ENCODE measurements around the gene PLEK2. TPM values are rescaled to one million over a fixed set of nuclear protein-coding genes. Genes with fewer than 3 reads are reported as not detected.

Gene PLEK2
- total RNA-seq, 1 donor, result 2.5 TPM

- DNase-seq (ENCODE audit: insufficient read length, low spot score, missing footprints), result no peak
- Histone ChIP-seq H3K79me2 (ENCODE audit: insufficient read depth, low read length) (no peaks in the 10 kb centered on the region), H3K36me3 (ENCODE audit: insufficient read depth, low read length) (no peaks in the 10 kb centered on the region), H3K27me3 (ENCODE audit: insufficient read depth, low read length) (peaks cover 27% of the 10 kb centered on the region), H3K9me3 (ENCODE audit: low read depth, low read length) (no peaks in the 10 kb centered on the region), H3K27ac (ENCODE audit: low read depth, low read length) (no peak overlapping the region), H3K4me3 (ENCODE audit: insufficient read depth, low read length) (no peak overlapping the region), H4K20me1 (ENCODE audit: insufficient read depth, low read length) (no peaks in the 10 kb centered on the region), H3K4me2 (ENCODE audit: insufficient read depth, low read length) (no peak overlapping the region), H2AFZ (ENCODE audit: low read length) (no peak overlapping the region), H3K4me1 (ENCODE audit: insufficient read depth, low read length) (peaks cover 4% of the 10 kb centered on the region)
- TF ChIP-seq, protein P1, sequence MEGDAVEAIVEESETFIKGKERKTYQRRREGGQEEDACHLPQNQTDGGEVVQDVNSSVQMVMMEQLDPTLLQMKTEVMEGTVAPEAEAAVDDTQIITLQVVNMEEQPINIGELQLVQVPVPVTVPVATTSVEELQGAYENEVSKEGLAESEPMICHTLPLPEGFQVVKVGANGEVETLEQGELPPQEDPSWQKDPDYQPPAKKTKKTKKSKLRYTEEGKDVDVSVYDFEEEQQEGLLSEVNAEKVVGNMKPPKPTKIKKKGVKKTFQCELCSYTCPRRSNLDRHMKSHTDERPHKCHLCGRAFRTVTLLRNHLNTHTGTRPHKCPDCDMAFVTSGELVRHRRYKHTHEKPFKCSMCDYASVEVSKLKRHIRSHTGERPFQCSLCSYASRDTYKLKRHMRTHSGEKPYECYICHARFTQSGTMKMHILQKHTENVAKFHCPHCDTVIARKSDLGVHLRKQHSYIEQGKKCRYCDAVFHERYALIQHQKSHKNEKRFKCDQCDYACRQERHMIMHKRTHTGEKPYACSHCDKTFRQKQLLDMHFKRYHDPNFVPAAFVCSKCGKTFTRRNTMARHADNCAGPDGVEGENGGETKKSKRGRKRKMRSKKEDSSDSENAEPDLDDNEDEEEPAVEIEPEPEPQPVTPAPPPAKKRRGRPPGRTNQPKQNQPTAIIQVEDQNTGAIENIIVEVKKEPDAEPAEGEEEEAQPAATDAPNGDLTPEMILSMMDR (IDR thresholded peaks at IDR 0.05; ENCODE audit: extremely low read depth, low read depth, low read length), result no peak
These were observed 17.7 kb upstream of the PLEK2 start for GRCh38 chr14:67429510-67430205.

DNA sequence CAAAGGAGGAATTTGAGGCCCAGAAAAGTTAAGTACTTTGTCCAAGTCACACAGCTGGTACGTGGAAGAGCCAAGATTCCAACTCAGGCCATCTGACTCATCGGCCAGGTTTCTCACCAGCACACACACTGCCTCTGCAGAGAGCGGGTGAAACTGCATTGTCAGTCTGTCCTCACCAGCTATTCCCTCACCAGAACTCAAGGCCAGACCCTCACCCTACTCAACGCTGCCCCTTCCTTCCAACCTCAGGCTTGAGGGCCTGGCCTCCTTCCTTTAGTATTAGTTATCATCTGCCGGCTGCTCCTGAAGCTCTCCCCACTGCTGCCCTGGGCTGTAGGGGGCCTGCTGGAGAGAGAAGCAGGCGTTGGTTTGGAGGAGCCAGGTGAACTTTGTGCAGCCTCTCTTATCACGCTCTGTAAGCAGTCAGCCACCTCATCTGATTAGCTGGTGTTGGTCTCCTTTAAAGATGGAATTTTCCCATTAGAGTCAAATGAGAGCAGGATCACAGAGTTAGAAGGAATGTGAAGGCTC, 16.6 kb upstream of the PLEK2 start:
- Histone ChIP-seq H4K20me1 (ENCODE audit: insufficient read depth, low read length) (no peaks in the 10 kb centered on the region), H3K27ac (ENCODE audit: low read depth, low read length) (no peak overlapping the region), H3K4me2 (ENCODE audit: insufficient read depth, low read length) (no peak overlapping the region), H3K36me3 (ENCODE audit: insufficient read depth, low read length) (no peaks in the 10 kb centered on the region), H3K9me3 (ENCODE audit: low read depth, low read length) (no peaks in the 10 kb centered on the region), H3K27me3 (ENCODE audit: insufficient read depth, low read length) (peaks cover 20% of the 10 kb centered on the region), H3K4me1 (ENCODE audit: insufficient read depth, low read length) (peaks cover 4% of the 10 kb centered on the region), H2AFZ (ENCODE audit: low read length) (no peak overlapping the region), H3K4me3 (ENCODE audit: insufficient read depth, low read length) (no peak overlapping the region), H3K79me2 (ENCODE audit: insufficient read depth, low read length) (no peaks in the 10 kb centered on the region)
- TF ChIP-seq, protein P1 (IDR thresholded peaks at IDR 0.05; ENCODE audit: extremely low read depth, low read depth, low read length), result peak; percentile 8
- DNase-seq (ENCODE audit: insufficient read length, low spot score, missing footprints), result peak; percentile 68

- peaks cover 4% of the 10 kb centered on the region for H3K4me1 ChIP-seq (ENCODE audit: insufficient read depth, low read length)
- peak overlapping the region; percentile 63 for H3K4me2 ChIP-seq (ENCODE audit: insufficient read depth, low read length)
- no peaks in the 10 kb centered on the region for H4K20me1 ChIP-seq (ENCODE audit: insufficient read depth, low read length)
- peak overlapping the region; percentile 80 for H2AFZ ChIP-seq (ENCODE audit: low read length)
- H3K79me2 ChIP-seq (ENCODE audit: insufficient read depth, low read length), result no peaks in the 10 kb centered on the region
- peak; percentile 94 for DNase-seq (ENCODE audit: insufficient read length, low spot score, missing footprints)
- H3K27ac ChIP-seq (ENCODE audit: low read depth, low read length), result no peak overlapping the region
- H3K4me3 ChIP-seq (ENCODE audit: insufficient read depth, low read length), result no peak overlapping the region
- TF ChIP-seq, protein P1 (IDR thresholded peaks at IDR 0.05; ENCODE audit: extremely low read depth, low read depth, low read length), result peak; percentile 87
- H3K27me3 ChIP-seq (ENCODE audit: insufficient read depth, low read length), result peaks cover 9% of the 10 kb centered on the region
- H3K36me3 ChIP-seq (ENCODE audit: insufficient read depth, low read length), result no peaks in the 10 kb centered on the region
- H3K9me3 ChIP-seq (ENCODE audit: low read depth, low read length), result no peaks in the 10 kb centered on the region
These were observed 15.1 kb upstream of the PLEK2 start for GRCh38 chr14:67426983-67427606.

DNA sequence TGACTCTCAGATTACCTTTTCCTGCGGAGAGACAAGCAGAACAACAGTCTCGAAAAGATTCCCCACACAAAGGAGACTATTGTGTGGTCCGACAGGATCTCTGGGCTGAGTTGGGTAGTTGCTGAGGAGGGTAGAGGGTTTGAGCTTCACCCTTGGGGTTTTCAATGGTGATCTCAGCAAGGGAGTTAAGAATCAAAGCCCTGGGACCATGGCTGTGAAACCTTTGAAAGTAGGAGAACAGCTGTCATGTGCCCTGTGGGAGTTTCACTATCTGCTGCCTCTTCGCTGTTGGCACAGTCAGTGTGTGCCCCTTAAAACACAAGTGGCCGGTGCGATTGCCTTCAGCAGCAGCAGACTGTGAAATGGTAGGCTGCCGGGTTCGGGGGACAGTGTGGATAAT, 14.2 kb upstream of the PLEK2 start:
- Histone ChIP-seq H2AFZ (ENCODE audit: low read length) (no peak overlapping the region), H3K9me3 (ENCODE audit: low read depth, low read length) (no peaks in the 10 kb centered on the region), H3K36me3 (ENCODE audit: insufficient read depth, low read length) (no peaks in the 10 kb centered on the region), H3K4me2 (ENCODE audit: insufficient read depth, low read length) (no peak overlapping the region), H3K4me1 (ENCODE audit: insufficient read depth, low read length) (peaks cover 4% of the 10 kb centered on the region), H3K27ac (ENCODE audit: low read depth, low read length) (no peak overlapping the region), H4K20me1 (ENCODE audit: insufficient read depth, low read length) (no peaks in the 10 kb centered on the region), H3K79me2 (ENCODE audit: insufficient read depth, low read length) (no peaks in the 10 kb centered on the region), H3K27me3 (ENCODE audit: insufficient read depth, low read length) (peaks cover 3% of the 10 kb centered on the region), H3K4me3 (ENCODE audit: insufficient read depth, low read length) (no peak overlapping the region)
- DNase-seq (ENCODE audit: insufficient read length, low spot score, missing footprints), result peak; percentile 71
- TF ChIP-seq, protein P1 (IDR thresholded peaks at IDR 0.05; ENCODE audit: extremely low read depth, low read depth, low read length), result no peak
